ENCODE data around the gene RALA. TPM values are rescaled to one million over a fixed set of nuclear protein-coding genes. Genes with fewer than 3 reads are reported as not detected.

The RALA gene
- total and polyA plus RNA-seq, 2 experiments from 2014 or later = 43.5 to 231 TPM

DNA sequence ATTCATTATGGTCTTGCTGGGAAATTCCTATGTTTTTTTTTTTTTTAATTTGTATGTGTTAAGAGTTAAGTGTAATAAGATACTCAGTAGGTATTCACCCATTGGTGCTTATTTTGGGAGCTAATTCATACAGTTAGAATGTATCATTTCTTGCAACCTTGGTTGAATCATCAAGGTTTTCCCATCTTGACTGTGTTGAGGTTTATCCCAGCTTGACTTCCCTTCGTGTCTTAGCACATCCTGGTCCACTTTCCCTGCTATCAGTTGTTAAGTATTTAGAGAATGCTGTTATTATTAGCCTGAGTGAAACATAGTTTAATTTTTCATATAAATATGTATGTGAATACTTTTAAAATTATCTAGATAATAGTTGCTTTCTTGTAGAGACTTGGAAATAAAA, 20.8 kb downstream of the RALA start:
- H4K20me1 ChIP-seq (replicated peaks; ENCODE audit: insufficient read depth) = peaks cover 28% of the 10 kb centered on the region
- Mint-ChIP-seq H3K9me3 (no peaks in the 10 kb centered on the region), H3K4me3 (no peak overlapping the region), H3K36me3 (ENCODE audit: low read depth) (no peaks in the 10 kb centered on the region; the same call in 2 of the 3 replicates), H3K4me1 (peaks cover 31% of the 10 kb centered on the region), H3K27me3 (ENCODE audit: insufficient read depth, low read depth, poor library complexity) (peaks cover 1% of the 10 kb centered on the region), H3K27ac (no peak overlapping the region)
- H3K4me1 ChIP-seq (ENCODE audit: insufficient read depth) = peaks cover 11% of the 10 kb centered on the region
- no peaks in the 10 kb centered on the region for H3K9me2 ChIP-seq (ENCODE audit: insufficient read depth)
- H3K4me2 ChIP-seq = no peak overlapping the region
- H3K27ac ChIP-seq (ENCODE audit: low read depth) = no peak overlapping the region
- no peak for DNase-seq (ENCODE audit: low spot score)
- no peak for TF ChIP-seq EZH2phosphoT487 (IDR thresholded peaks at IDR 0.05; ENCODE audit: unreplicated experiment)
- TF ChIP-seq JUNB (IDR thresholded peaks at IDR 0.05; ENCODE audit: unreplicated experiment) = no peak
- no peak for TF ChIP-seq ZNF114 (CRISPR knock-in tag; IDR thresholded peaks at IDR 0.05)
- TF ChIP-seq STAT1 (IDR thresholded peaks at IDR 0.05; ENCODE audit: unreplicated experiment) = no peak
- TF ChIP-seq ZNF331 (CRISPR knock-in tag; IDR thresholded peaks at IDR 0.05; ENCODE audit: low read depth) = no peak
- TF ChIP-seq NANOG (IDR thresholded peaks at IDR 0.05; ENCODE audit: borderline replicate concordance) = no peak
- TF ChIP-seq, protein P1, sequence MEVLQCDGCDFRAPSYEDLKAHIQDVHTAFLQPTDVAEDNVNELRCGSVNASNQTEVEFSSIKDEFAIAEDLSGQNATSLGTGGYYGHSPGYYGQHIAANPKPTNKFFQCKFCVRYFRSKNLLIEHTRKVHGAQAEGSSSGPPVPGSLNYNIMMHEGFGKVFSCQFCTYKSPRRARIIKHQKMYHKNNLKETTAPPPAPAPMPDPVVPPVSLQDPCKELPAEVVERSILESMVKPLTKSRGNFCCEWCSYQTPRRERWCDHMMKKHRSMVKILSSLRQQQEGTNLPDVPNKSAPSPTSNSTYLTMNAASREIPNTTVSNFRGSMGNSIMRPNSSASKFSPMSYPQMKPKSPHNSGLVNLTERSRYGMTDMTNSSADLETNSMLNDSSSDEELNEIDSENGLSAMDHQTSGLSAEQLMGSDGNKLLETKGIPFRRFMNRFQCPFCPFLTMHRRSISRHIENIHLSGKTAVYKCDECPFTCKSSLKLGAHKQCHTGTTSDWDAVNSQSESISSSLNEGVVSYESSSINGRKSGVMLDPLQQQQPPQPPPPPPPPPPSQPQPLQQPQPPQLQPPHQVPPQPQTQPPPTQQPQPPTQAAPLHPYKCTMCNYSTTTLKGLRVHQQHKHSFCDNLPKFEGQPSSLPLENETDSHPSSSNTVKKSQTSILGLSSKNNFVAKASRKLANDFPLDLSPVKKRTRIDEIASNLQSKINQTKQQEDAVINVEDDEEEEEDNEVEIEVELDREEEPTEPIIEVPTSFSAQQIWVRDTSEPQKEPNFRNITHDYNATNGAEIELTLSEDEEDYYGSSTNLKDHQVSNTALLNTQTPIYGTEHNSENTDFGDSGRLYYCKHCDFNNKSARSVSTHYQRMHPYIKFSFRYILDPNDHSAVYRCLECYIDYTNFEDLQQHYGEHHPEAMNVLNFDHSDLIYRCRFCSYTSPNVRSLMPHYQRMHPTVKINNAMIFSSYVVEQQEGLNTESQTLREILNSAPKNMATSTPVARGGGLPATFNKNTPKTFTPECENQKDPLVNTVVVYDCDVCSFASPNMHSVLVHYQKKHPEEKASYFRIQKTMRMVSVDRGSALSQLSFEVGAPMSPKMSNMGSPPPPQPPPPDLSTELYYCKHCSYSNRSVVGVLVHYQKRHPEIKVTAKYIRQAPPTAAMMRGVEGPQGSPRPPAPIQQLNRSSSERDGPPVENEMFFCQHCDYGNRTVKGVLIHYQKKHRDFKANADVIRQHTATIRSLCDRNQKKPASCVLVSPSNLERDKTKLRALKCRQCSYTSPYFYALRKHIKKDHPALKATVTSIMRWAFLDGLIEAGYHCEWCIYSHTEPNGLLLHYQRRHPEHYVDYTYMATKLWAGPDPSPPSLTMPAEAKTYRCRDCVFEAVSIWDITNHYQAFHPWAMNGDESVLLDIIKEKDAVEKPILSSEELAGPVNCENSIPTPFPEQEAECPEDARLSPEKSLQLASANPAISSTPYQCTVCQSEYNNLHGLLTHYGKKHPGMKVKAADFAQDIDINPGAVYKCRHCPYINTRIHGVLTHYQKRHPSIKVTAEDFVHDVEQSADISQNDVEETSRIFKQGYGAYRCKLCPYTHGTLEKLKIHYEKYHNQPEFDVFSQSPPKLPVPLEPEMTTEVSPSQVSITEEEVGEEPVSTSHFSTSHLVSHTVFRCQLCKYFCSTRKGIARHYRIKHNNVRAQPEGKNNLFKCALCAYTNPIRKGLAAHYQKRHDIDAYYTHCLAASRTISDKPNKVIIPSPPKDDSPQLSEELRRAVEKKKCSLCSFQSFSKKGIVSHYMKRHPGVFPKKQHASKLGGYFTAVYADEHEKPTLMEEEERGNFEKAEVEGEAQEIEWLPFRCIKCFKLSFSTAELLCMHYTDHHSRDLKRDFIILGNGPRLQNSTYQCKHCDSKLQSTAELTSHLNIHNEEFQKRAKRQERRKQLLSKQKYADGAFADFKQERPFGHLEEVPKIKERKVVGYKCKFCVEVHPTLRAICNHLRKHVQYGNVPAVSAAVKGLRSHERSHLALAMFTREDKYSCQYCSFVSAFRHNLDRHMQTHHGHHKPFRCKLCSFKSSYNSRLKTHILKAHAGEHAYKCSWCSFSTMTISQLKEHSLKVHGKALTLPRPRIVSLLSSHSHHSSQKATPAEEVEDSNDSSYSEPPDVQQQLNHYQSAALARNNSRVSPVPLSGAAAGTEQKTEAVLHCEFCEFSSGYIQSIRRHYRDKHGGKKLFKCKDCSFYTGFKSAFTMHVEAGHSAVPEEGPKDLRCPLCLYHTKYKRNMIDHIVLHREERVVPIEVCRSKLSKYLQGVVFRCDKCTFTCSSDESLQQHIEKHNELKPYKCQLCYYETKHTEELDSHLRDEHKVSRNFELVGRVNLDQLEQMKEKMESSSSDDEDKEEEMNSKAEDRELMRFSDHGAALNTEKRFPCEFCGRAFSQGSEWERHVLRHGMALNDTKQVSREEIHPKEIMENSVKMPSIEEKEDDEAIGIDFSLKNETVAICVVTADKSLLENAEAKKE (CRISPR knock-in tag; IDR thresholded peaks at IDR 0.05) = no peak
- no peak for TF ChIP-seq CREB1 (CRISPR knock-in tag; IDR thresholded peaks at IDR 0.05; ENCODE audit: low read depth)
- TF ChIP-seq, protein P2, sequence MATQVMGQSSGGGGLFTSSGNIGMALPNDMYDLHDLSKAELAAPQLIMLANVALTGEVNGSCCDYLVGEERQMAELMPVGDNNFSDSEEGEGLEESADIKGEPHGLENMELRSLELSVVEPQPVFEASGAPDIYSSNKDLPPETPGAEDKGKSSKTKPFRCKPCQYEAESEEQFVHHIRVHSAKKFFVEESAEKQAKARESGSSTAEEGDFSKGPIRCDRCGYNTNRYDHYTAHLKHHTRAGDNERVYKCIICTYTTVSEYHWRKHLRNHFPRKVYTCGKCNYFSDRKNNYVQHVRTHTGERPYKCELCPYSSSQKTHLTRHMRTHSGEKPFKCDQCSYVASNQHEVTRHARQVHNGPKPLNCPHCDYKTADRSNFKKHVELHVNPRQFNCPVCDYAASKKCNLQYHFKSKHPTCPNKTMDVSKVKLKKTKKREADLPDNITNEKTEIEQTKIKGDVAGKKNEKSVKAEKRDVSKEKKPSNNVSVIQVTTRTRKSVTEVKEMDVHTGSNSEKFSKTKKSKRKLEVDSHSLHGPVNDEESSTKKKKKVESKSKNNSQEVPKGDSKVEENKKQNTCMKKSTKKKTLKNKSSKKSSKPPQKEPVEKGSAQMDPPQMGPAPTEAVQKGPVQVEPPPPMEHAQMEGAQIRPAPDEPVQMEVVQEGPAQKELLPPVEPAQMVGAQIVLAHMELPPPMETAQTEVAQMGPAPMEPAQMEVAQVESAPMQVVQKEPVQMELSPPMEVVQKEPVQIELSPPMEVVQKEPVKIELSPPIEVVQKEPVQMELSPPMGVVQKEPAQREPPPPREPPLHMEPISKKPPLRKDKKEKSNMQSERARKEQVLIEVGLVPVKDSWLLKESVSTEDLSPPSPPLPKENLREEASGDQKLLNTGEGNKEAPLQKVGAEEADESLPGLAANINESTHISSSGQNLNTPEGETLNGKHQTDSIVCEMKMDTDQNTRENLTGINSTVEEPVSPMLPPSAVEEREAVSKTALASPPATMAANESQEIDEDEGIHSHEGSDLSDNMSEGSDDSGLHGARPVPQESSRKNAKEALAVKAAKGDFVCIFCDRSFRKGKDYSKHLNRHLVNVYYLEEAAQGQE (IDR thresholded peaks at IDR 0.05; ENCODE audit: unreplicated experiment) = no peak
- TF ChIP-seq, protein P3, sequence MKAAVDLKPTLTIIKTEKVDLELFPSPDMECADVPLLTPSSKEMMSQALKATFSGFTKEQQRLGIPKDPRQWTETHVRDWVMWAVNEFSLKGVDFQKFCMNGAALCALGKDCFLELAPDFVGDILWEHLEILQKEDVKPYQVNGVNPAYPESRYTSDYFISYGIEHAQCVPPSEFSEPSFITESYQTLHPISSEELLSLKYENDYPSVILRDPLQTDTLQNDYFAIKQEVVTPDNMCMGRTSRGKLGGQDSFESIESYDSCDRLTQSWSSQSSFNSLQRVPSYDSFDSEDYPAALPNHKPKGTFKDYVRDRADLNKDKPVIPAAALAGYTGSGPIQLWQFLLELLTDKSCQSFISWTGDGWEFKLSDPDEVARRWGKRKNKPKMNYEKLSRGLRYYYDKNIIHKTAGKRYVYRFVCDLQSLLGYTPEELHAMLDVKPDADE (IDR thresholded peaks at IDR 0.05) = no peak
- TF ChIP-seq POLR2AphosphoS5 (IDR thresholded peaks at IDR 0.05; ENCODE audit: low read depth) = no peak
- TF ChIP-seq EZH2 (IDR thresholded peaks at IDR 0.05; ENCODE audit: low read depth, unreplicated experiment) = no peak
- TF ChIP-seq, protein P4, sequence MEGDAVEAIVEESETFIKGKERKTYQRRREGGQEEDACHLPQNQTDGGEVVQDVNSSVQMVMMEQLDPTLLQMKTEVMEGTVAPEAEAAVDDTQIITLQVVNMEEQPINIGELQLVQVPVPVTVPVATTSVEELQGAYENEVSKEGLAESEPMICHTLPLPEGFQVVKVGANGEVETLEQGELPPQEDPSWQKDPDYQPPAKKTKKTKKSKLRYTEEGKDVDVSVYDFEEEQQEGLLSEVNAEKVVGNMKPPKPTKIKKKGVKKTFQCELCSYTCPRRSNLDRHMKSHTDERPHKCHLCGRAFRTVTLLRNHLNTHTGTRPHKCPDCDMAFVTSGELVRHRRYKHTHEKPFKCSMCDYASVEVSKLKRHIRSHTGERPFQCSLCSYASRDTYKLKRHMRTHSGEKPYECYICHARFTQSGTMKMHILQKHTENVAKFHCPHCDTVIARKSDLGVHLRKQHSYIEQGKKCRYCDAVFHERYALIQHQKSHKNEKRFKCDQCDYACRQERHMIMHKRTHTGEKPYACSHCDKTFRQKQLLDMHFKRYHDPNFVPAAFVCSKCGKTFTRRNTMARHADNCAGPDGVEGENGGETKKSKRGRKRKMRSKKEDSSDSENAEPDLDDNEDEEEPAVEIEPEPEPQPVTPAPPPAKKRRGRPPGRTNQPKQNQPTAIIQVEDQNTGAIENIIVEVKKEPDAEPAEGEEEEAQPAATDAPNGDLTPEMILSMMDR (conservative IDR thresholded peaks at IDR 0.05; ENCODE audit: low read depth in 2 of 2) = no peak
- peaks cover 100% of the 10 kb centered on the region for H3K79me2 ChIP-seq (replicated peaks; ENCODE audit: insufficient read depth)
- H2AFZ ChIP-seq = no peak overlapping the region
- no peak for ATAC-seq
- H3F3A ChIP-seq (replicated peaks; ENCODE audit: low read depth) = no peaks in the 10 kb centered on the region
- H3K36me3 ChIP-seq (ENCODE audit: insufficient read depth) = no peaks in the 10 kb centered on the region
- H3K27me3 ChIP-seq (ENCODE audit: insufficient read depth) = no peaks in the 10 kb centered on the region
- H3K4me3 ChIP-seq = no peak overlapping the region

Data from GM23338 (cell line).